ENCODE results near the gene ANO8.

ANO8 gene

GRCh38 chr19:17325881-17326594 is 8.6 kb downstream of the ANO8 start:
- TF ChIP-seq CTCF (conservative IDR thresholded peaks at IDR 0.05; ENCODE audit: low read depth, low read length) = no peak
- H3K4me3 ChIP-seq (ENCODE audit: low read length) = no peak overlapping the region
- no peak for DNase-seq (ENCODE audit: low read depth)

- no peak overlapping the region for H3K4me3 ChIP-seq (ENCODE audit: low read length)
- no peak for DNase-seq (ENCODE audit: low read depth)
- no peak for TF ChIP-seq CTCF (conservative IDR thresholded peaks at IDR 0.05; ENCODE audit: low read depth, low read length)
Observed at GRCh38 chr19:17325133-17325532, 9.5 kb downstream of the ANO8 start.

- no peak overlapping the region for H3K4me3 ChIP-seq (ENCODE audit: low read length)
- TF ChIP-seq CTCF (conservative IDR thresholded peaks at IDR 0.05; ENCODE audit: low read depth, low read length) = no peak
- no peak for DNase-seq (ENCODE audit: low read depth)
Observed at GRCh38 chr19:17324357-17325114, 10.1 kb downstream of the ANO8 start.

- TF ChIP-seq CTCF (conservative IDR thresholded peaks at IDR 0.05; ENCODE audit: low read depth, low read length) = no peak
- H3K4me3 ChIP-seq (ENCODE audit: low read length) = no peak overlapping the region
- no peak for DNase-seq (ENCODE audit: low read depth)
Observed at GRCh38 chr19:17323964-17324332, 10.7 kb downstream of the ANO8 start.

GRCh38 chr19:17323300-17323963 is 11.2 kb downstream of the ANO8 start:
- no peak for TF ChIP-seq CTCF (conservative IDR thresholded peaks at IDR 0.05; ENCODE audit: low read depth, low read length)
- no peak overlapping the region for H3K4me3 ChIP-seq (ENCODE audit: low read length)
- DNase-seq (ENCODE audit: low read depth) = no peak

- H3K4me3 ChIP-seq (ENCODE audit: low read length) = no peak overlapping the region
- no peak for TF ChIP-seq CTCF (conservative IDR thresholded peaks at IDR 0.05; ENCODE audit: low read depth, low read length)
- no peak for DNase-seq (ENCODE audit: low read depth)
Observed at GRCh38 chr19:17322854-17323253, 11.8 kb downstream of the ANO8 start.
